ENCODE measurements around the gene DNAJB9.
A peak's percentile ranks its signal among the peaks of the same experiment; 100 is the strongest.

Gene DNAJB9

GRCh38 chr7:108565987-108566386 lies 3.7 kb upstream of the DNAJB9 start:
- no peak for TF ChIP-seq CTCF (IDR thresholded peaks at IDR 0.05; ENCODE audit: low read depth, low read length)
- no peak for DNase-seq
- Histone ChIP-seq H3K27me3 (ENCODE audit: insufficient read depth, low read depth, severe bottlenecking) (no peaks in the 10 kb centered on the region), H3K4me3 (ENCODE audit: low read depth, low read length) (no peak overlapping the region), H3K36me3 (peaks cover 4% of the 10 kb centered on the region), H3K9me3 (ENCODE audit: severe bottlenecking) (no peaks in the 10 kb centered on the region), H3K27ac (no peak overlapping the region)

GRCh38 chr7:108568801-108569380 lies 783 bp upstream of the DNAJB9 start:
- DNase-seq = no peak
- peaks cover 21% of the 10 kb centered on the region for H3K36me3 ChIP-seq
- H3K27ac ChIP-seq = peak overlapping the region; percentile 93
- H3K27me3 ChIP-seq (ENCODE audit: insufficient read depth, low read depth, severe bottlenecking) = no peaks in the 10 kb centered on the region
- no peaks in the 10 kb centered on the region for H3K9me3 ChIP-seq (ENCODE audit: severe bottlenecking)
- H3K4me3 ChIP-seq (ENCODE audit: low read depth, low read length) = peak overlapping the region; percentile 85
- TF ChIP-seq CTCF (IDR thresholded peaks at IDR 0.05; ENCODE audit: low read depth, low read length) = no peak

- H3K36me3 ChIP-seq = peaks cover 28% of the 10 kb centered on the region
- H3K4me3 ChIP-seq (ENCODE audit: low read depth, low read length) = peak overlapping the region; percentile 85
- no peak for TF ChIP-seq CTCF (IDR thresholded peaks at IDR 0.05; ENCODE audit: low read depth, low read length)
- peak overlapping the region; percentile 95 for H3K27ac ChIP-seq
- H3K9me3 ChIP-seq (ENCODE audit: severe bottlenecking) = no peaks in the 10 kb centered on the region
- H3K27me3 ChIP-seq (ENCODE audit: insufficient read depth, low read depth, severe bottlenecking) = no peaks in the 10 kb centered on the region
- DNase-seq = peak; percentile 45
Measured at GRCh38 chr7:108570146-108570755, 577 bp downstream of the DNAJB9 start.

- no peak for TF ChIP-seq CTCF (IDR thresholded peaks at IDR 0.05; ENCODE audit: low read depth, low read length)
- Histone ChIP-seq H3K27me3 (ENCODE audit: insufficient read depth, low read depth, severe bottlenecking) (no peaks in the 10 kb centered on the region), H3K36me3 (peaks cover 27% of the 10 kb centered on the region), H3K27ac (no peak overlapping the region), H3K4me3 (ENCODE audit: low read depth, low read length) (no peak overlapping the region), H3K9me3 (ENCODE audit: severe bottlenecking) (no peaks in the 10 kb centered on the region)
- DNase-seq = no peak
Measured at GRCh38 chr7:108572480-108572879, 2.8 kb downstream of the DNAJB9 start.

- peaks cover 4% of the 10 kb centered on the region for H3K9me3 ChIP-seq (ENCODE audit: severe bottlenecking)
- H3K27ac ChIP-seq = no peak overlapping the region
- no peaks in the 10 kb centered on the region for H3K27me3 ChIP-seq (ENCODE audit: insufficient read depth, low read depth, severe bottlenecking)
- TF ChIP-seq CTCF (IDR thresholded peaks at IDR 0.05; ENCODE audit: low read depth, low read length) = no peak
- peaks cover 27% of the 10 kb centered on the region for H3K36me3 ChIP-seq
- no peak for DNase-seq
- no peak overlapping the region for H3K4me3 ChIP-seq (ENCODE audit: low read depth, low read length)
Measured at GRCh38 chr7:108575156-108575555, 5.5 kb downstream of the DNAJB9 start.

- Histone ChIP-seq H3K9me3 (ENCODE audit: severe bottlenecking) (peaks cover 4% of the 10 kb centered on the region), H3K27ac (no peak overlapping the region), H3K36me3 (peaks cover 27% of the 10 kb centered on the region), H3K27me3 (ENCODE audit: insufficient read depth, low read depth, severe bottlenecking) (no peaks in the 10 kb centered on the region), H3K4me3 (ENCODE audit: low read depth, low read length) (no peak overlapping the region)
- no peak for TF ChIP-seq CTCF (IDR thresholded peaks at IDR 0.05; ENCODE audit: low read depth, low read length)
- DNase-seq = no peak
Measured at GRCh38 chr7:108576116-108576515, 6.4 kb downstream of the DNAJB9 start.
